NB4 (cell line): ENCODE results near the gene HFE.

Experiments used
- DNase-seq: peaks from one replicate; pipeline ENCODE4 v3.0.0; 2010; ENCODE audit warnings: low read depth
- H3K4me3 ChIP-seq: one replicate; pipeline ENCODE4 v1.5.1; 2011; ENCODE audit warnings: mild to moderate bottlenecking, low read depth, low read length, moderate library complexity
- CTCF ChIP-seq: IDR thresholded peaks from one replicate; pipeline ENCODE4 v1.5.1; 2012; ENCODE audit warnings: low read depth, low read length
- MYC ChIP-seq: IDR thresholded peaks from 2 replicates; pipeline ENCODE4 v1.6.1; 2011; ENCODE audit warnings: low read depth, low read length
- POLR2A ChIP-seq: IDR thresholded peaks from 2 replicates; pipeline ENCODE4 v1.6.1; 2011; ENCODE audit warnings: mild to moderate bottlenecking; ENCODE audit not compliant: insufficient read length; ENCODE audit errors: extremely low read depth
- TF ChIP-seq, protein P1 (sequence below): IDR thresholded peaks from 2 replicates; pipeline ENCODE4 v1.6.1; 2011; ENCODE audit warnings: low read depth, low read length

Gene HFE

DNA sequence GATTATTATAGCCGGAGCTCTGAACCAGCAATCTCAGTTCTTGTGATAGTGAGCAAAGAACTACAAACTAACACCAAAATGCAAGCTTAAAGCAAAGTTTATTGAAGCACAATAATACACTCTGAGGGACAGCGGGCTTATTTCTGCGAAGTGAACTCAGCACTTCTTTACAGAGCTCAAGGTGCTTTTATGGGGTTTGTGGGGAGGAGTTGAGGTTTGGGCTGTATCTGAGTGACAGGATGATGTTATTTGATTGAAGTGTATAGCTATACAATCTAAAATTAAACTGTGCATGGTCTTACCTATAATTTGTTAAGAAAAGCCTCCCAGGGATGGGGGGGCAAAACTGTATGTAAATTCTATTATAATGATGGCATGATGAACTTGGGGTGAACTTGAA lies 1.0 kb upstream of the HFE start:
- TF ChIP-seq MYC = no peak
- H3K4me3 ChIP-seq = no peak overlapping the region

GRCh38 chr6:26088344-26088743 lies 1.1 kb downstream of the HFE start:
- TF ChIP-seq, protein P1, sequence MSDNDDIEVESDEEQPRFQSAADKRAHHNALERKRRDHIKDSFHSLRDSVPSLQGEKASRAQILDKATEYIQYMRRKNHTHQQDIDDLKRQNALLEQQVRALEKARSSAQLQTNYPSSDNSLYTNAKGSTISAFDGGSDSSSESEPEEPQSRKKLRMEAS = no peak
- TF ChIP-seq POLR2A = no peak
- no peak for TF ChIP-seq MYC
- DNase-seq = no peak

More for the DNA sequence above, 1.0 kb upstream of the HFE start:
- DNase-seq = no peak

GRCh38 chr6:26089272-26089671 lies 2.0 kb downstream of the HFE start:
- TF ChIP-seq CTCF = no peak
- no peak for TF ChIP-seq POLR2A
- TF ChIP-seq MYC = no peak
- TF ChIP-seq, protein P1 = no peak
- no peak for DNase-seq
- no peak overlapping the region for H3K4me3 ChIP-seq

More at GRCh38 chr6:26088344-26088743, 1.1 kb downstream of the HFE start:
- no peak overlapping the region for H3K4me3 ChIP-seq

DNA sequence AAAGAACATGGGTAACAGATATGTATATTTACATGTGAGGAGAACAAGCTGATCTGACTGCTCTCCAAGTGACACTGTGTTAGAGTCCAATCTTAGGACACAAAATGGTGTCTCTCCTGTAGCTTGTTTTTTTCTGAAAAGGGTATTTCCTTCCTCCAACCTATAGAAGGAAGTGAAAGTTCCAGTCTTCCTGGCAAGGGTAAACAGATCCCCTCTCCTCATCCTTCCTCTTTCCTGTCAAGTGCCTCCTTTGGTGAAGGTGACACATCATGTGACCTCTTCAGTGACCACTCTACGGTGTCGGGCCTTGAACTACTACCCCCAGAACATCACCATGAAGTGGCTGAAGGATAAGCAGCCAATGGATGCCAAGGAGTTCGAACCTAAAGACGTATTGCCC lies 5.2 kb downstream of the HFE start:
- H3K4me3 ChIP-seq = no peak overlapping the region
- DNase-seq = peak; percentile 34
- TF ChIP-seq, protein P1 = no peak
- TF ChIP-seq POLR2A = no peak
- no peak for TF ChIP-seq MYC
- TF ChIP-seq CTCF = no peak

- no peak for DNase-seq
- H3K4me3 ChIP-seq = no peak overlapping the region
- no peak for TF ChIP-seq MYC
- TF ChIP-seq, protein P1 = no peak
- TF ChIP-seq POLR2A = no peak
- no peak for TF ChIP-seq CTCF
Observed at GRCh38 chr6:26094036-26094435, 6.8 kb downstream of the HFE start.

DNA sequence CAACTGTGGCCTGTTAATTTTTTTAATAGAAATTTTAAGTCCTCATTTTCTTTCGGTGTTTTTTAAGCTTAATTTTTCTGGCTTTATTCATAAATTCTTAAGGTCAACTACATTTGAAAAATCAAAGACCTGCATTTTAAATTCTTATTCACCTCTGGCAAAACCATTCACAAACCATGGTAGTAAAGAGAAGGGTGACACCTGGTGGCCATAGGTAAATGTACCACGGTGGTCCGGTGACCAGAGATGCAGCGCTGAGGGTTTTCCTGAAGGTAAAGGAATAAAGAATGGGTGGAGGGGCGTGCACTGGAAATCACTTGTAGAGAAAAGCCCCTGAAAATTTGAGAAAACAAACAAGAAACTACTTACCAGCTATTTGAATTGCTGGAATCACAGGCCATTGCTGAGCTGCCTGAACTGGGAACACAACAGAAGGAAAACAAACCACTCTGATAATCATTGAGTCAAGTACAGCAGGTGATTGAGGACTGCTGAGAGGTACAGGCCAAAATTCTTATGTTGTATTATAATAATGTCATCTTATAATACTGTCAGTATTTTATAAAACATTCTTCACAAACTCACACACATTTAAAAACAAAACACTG lies 10.1 kb downstream of the HFE start:
- no peak overlapping the region for H3K4me3 ChIP-seq
- peak; percentile 63 for TF ChIP-seq CTCF
- no peak for TF ChIP-seq MYC
- DNase-seq = peak; percentile 76

- DNase-seq = no peak
- peak overlapping the region; percentile 22 for H3K4me3 ChIP-seq
- TF ChIP-seq MYC = no peak
- TF ChIP-seq POLR2A = no peak
- no peak for TF ChIP-seq CTCF
- TF ChIP-seq, protein P1 = no peak
Observed at GRCh38 chr6:26103141-26103769, 16.0 kb downstream of the HFE start.
